GM11168 (cell line): ENCODE results near the gene C3orf85.
"Not testable (repeated sequence)": the region's sequence is repeated elsewhere in the genome, so short reads cannot be mapped to it uniquely, and the experiment has no call there.

Experiments
- in situ Hi-C: fragments of 300-500 bp; cut with MboI; formaldehyde crosslinking; loops from one replicate; pipeline ENCODE4 v1.12.0; 2022; ENCODE audit warnings: low sequenced_read_pairs; ENCODE audit not compliant: unreplicated experiment

Gene C3orf85, protein sequence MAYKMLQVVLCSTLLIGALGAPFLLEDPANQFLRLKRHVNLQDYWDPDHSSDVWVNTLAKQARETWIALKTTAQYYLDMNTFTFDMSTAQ

DNA sequence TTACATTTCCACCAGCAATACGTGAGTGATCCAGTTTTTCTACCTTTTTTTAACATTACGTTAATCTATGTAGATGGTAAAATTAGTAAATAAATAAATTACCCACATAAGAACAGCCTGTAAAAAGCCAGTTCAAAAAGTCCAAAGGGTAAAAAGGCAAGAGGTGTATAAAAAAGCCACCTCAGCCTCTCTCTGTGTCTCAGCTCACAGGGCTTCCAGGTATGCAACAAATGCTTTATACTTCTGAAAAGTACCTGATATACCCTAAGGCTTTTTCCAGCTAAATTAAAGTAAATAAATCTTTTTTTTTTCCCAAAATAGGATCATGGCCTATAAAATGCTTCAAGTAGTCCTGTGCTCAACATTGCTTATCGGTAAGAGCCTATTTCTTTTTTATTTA lies at the start of gene C3orf85:
TSS of gene C3orf85 (plus strand) at position 197 of the 400 bp plus-strand sequence. CDS start at position 326, 129 bp downstream.
- in situ Hi-C loops: no loop called here

DNA sequence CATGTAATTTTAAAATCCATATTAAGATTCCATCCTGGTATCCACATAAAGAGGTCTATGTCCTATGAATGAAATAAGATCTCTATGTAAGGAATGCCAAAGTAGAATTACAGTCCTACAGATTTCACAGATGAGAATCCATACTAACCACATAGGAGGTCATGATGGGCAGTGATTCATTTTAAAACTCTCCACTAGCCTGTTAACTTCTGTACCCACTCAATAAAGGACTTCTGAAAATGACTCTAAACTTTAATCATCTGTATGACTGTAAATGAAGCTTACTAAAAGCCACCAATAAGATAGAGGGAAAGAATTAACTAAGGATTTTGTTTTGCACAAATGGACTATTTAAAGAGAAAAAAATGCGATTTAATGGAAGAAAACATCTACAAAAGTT lies 47.3 kb upstream of the C3orf85 start:
- in situ Hi-C loops: loop anchor here (10.0 kb wide), 1 partner anchor 64 kb away; no protein-coding TSS in a partner anchor

DNA sequence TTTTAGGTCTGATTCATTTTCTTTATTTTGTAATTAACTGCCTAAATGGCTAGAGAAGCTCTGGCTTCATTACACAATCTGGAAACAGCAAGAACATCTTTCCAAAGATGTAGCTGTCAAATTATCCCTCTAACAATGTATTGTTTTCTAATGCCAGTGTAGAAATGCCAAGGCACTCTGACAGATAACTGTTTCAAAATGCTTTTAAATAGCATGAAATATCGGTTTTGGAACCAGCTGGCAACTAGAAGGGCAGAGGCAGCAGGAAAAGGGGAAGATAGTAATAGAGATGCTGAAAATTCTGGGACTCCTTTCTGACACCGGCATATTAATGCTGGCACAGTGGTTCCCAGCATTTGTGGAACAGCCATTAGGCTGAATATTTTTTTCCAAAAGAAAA lies 44.7 kb upstream of the C3orf85 start:
- in situ Hi-C loops: no loop called here

DNA sequence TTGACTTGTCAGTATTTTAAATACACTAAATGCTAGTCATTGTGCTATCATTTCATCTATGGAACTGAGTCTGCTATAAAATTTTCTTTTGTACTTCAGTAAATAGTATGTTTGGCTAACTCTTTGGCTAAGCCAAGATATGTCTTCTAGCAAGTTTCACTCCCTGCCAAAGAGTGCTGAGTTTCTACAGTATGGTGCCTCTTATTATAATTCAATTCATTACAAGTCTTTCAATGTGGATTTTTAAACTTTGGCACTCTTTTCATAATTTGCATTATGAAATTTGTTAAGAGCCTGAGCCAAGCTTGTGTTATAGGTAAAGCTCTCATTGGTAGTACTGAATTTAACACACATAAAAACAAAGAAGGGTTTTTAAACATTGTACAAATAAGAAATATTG lies 43.0 kb upstream of the C3orf85 start:
- in situ Hi-C loops: no loop called here

DNA sequence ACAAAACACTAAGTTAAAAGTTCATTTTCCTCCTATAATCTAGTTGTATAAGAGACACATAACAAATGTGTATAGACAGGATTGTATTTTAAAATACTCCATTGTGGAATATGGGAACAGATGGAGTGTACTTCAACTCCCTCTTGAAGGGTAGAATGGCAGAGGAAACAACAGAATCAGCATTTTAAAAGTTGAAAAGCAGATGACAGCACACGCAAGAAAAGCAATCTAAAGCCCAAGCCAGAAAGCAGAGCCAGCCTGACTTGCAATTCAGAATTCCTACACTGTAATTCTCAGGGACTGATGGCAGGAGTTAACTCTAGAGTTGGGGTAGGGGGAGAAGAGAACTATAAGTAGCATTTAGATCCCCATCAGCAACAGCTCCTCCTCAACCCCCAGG lies 41.4 kb upstream of the C3orf85 start:
- in situ Hi-C loops: no loop called here

DNA sequence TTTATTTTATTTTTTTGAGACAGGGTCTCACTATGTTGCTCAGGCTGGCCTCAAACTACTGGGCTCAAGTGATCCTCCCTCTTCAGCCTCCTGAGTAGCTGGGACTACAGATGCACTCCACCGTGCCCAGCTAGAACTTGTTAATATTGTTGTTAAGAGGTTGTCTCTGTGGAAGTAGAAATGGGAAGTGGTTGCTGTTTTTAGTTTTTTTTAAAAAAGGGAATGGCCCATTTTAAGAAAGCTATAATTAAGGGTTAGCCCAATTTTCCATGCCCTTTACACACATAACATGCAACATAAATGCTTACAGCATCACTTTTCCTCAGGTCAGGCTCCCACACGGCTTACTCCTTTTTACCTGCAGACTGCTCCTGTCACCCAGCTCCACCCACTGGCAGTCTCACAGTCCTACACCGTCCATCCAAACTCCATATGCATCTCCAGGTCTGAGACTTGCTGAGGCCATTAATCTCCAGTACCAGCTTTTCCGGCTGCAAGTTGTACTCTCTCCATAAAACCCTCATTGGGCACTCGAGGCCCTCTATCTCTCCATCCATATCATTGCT lies 38.4 kb upstream of the C3orf85 start:
- in situ Hi-C loops: no loop called here

DNA sequence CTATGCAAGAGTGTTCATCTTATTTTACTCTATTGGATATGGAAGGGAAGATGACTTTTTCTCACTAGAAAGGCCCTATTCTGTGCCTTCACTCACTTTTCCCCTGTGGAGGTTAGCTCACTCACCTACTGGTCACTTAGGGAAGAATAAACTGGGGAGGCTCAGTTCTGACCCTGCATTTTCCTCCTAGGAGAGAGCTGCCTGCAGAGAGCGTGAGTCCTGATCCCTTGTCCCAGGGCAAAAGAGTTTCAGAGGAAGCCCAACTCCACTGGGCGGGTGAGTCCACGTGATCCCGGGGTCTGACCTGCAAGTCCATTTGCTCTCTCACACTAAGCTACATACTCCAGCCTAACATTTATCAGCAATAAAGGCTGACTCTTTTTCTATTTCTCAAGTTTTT lies 26.9 kb upstream of the C3orf85 start:
- in situ Hi-C loops: no loop called here

DNA sequence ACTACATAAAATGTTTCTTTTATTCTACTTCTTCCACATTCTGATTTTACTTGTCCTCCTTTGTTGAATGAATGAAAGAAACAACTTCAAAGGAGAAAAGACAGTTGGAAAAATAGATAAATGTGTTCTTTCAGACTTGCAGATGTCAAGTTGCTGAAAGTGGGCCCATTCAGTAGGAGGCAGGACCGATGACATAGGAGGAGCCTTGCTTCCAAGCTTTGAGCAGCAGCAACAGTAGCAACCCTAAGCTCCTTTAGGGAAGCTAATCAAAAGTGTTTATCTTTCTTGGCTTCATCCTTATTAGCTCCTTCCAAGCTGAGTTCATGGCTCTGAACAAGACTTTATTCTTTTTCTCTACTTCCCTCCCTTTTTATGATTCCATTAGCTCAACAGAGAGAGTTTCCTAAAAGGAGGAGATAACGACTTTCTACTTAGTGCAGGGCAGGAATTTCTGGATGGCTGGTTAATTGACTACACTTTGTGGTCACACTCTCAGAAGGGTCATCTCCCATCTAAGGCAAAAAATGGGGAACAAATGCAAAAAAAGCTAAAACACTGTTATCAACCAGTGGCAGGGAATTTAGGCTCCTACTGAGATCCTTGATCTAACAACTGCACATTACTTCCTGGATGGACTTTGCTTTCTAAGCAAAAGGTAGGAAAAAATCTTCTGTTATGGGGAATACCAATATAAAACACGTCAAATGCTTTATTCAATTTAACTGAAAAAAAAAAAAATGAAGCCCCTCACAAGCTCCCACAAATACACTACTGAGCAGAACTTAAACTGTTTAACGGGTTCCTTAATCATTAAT lies 23.4 kb upstream of the C3orf85 start:
- in situ Hi-C loops: no loop called here

DNA sequence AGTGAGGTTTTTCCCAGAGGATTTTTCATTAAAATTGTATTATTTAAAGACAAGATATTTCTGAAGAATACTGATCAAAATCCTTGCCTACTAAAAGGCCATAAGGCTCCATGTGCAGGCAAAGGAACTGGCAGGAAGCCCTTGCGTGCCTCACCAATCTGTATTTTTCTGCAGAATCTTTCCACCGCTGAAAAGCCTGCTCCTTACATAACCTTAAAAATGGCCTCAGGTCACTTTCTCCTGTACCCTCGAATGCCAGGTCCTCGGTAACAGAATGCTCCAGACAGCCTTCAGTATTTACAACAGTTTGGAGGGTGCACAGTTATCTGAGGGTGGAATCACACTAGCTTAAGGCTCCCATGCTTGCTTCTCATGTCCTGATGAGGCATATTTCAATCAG lies 21.8 kb upstream of the C3orf85 start:
- in situ Hi-C loops: no loop called here

DNA sequence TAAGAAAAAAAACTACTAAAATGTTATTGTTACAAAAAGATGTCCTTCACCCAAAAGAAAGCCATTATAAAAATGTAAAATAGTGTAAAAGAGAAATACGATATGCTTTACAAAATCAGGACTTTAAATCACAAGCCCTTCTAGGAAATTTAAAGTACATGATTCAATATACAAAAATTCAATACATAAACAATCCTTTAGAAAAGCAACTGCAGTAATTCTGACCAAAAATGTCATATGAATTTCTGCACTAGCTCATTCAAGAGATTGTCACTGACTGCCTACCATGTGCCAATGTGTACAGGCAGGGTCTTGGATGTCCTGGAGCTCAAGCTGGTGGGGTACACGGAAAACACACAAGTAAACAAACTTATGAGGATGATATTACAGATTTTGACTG lies 21.1 kb upstream of the C3orf85 start:
- in situ Hi-C loops: no loop called here

DNA sequence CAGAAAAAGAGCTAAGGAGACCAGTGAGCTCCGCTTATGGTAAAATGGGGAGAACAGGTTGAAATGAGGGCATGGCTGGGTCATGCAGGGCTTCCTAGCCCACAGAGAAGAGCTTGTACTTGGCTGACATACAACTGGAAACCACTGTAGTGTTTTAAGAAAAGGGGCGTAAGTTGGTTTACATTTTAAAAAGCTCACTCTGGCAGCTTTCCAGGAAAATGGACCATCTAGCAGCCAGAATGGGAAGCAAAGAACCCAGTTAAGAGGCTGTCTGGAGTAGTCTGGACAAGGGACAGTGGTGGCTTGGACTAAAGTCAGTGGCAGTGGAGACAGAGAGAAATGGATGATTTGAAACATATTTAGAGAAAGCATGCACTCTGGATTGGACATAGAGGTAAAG lies 20.5 kb upstream of the C3orf85 start:
- in situ Hi-C loops: no loop called here

DNA sequence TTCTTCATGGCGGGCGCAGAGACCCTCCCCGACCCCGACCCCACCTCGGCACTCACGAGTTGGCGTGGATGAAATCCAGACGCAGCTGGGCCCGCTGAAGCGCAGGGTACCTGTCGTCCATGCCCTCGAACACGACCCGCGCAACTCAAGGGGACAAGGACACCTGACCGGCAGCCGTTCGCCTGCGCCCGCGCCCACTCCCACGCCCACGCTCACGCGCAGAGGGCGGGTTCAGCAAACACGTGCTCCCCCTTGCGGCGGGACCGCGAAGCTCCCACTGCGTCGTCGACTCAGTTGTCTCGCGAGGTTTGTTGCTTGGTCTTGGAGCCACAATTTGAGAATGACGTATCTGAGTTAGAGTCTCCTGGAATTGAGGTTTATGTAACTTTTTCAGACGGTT lies 18.6 kb upstream of the C3orf85 start, which contains the start of gene MORC1:
TSS of gene MORC1 (minus strand) at position 196 of the 400 bp plus-strand sequence. CDS start at position 121, 75 bp downstream.
- in situ Hi-C loops: no loop called here

DNA sequence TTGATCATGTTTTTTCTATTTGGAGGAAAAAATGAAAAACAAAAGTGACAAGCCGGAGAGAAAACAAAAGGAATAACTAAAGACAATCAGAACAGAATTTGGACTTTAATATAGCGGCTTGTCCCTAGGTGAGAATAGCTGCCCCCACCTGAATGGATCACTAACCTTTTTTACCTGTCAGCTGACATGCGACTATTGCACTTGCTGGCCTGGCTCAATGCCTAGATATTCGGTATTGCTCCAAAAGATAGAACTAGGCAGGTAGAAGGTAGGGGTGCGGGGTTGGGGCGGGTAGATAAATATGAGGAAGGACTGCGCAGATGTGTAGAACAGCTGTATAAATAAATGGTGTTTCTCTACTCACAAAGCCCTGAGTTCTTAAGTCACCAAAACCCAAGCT lies 17.9 kb upstream of the C3orf85 start:
- in situ Hi-C loops: no loop called here

DNA sequence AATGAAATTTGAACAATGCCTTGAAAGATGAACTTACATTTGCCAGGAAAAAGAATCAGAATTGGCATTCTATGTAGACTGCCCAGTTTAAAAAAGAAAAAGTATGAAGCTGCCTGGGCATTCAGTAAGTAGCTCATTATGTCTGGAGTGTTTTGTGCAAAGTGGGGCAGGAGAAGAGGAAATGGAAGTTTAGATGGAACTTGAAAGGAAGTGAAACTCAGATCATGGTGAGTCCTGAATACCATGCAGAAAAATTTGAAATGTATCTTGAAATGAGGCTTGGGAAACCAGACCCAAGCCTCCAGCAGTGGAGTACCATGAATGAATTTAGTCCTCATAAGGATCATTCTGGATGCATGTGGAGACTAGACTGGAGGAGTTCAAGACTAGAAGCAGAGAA lies 13.8 kb upstream of the C3orf85 start:
- in situ Hi-C loops: no loop called here

DNA sequence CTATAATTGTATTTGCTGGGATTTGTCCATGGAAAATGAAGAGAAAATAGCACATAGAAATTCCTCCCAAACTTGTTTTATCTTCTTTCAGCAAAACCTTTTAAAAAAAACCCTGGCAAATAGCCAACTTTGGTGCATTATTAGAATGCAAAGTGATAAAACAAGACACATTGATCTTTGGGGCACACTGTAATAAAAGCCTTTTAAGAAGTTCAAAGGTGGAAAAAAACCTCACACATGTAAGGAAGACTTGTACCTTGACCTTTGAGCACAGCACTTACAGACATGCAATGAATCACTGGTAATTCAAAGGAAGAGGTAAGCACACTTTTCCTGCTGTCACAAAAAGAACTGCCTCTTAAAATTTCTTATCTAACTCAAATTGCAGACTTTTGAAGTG lies 10.6 kb upstream of the C3orf85 start:
- in situ Hi-C loops: no loop called here

DNA sequence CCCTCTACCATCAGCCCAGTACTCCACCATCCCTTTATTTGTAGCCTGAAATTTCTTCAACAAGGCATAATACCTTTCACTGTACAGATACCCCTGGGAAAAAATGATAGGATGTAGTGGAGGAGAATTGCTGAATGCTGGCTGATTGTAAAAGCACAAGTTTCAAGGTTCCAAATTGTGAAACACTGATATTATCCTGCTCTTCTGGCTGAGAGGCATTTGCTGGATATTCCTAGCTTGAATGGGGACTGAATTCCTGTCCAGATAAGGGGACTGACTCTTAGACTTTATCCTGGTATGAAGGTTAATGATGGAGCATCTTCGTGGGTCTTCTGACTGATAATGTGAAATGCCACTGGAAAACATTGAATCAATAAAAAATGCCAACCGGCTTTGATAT lies 9.0 kb upstream of the C3orf85 start:
- in situ Hi-C loops: no loop called here

DNA sequence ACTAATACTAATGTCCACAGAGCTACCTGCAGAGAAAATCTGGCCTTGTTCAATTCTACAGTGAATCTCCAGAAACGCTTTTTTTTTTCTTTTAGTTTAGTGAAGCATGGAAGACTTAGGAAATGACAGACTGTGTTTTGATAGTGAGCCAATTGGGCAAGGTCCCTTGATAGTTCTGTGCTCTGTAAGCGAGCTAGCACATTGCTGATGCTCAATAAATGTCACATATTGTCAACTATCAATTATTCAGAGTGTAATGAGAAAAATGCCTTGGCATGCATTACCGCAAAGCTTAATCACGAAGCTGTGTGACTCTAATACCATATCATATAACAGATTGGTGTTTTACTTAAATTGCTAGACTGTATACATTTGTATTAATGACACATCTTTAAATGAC lies 5.2 kb upstream of the C3orf85 start:
- in situ Hi-C loops: no loop called here

DNA sequence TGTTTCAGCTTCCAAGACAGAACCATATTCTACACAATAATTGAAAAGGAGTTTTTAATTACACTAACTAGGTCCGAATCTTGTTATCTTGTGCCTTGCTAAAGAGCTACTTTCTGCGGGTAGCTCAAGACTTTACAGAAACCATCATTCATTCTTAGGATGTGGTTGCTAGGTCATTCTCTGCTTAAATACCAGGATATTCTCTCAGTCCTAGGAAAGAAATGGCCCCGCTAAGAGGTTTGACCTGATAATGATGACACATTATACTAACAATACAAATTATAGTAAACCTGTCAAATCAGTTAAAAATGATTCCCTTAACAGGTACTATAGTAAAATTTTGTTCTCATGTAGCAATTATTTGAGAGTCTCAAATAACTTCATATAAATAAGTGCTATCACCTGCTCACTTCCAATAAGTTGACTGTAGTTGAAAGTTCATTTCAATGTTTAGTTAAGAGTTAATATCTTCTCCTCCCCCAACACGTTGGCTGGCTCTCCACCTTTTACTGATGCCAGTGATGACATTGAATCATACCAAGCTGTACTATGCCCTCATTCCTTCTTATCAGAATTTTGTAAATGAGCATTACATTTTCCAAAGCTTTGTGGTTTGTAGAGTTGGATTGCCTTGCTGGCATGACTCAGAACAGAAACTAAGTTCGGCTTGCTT lies 3.6 kb upstream of the C3orf85 start:
- in situ Hi-C loops: no loop called here

DNA sequence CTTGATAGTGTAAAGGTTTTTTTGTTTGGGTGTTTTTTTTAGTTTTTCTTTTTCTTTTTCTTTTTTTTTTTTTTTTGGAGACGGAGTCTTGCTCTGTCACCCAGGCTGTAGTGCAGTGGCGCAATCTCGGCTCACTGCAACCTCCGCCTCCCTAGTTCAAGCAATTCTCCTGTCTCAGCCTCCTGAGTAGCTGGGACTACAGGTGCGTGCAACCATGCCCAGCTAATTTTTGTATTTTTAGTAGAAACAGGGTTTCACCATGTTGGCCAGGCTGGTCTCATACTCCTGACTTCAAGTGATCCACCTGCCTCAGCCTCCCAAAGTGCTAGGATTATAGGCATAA lies 3.1 kb upstream of the C3orf85 start:
- in situ Hi-C loops: not testable (repeated sequence)

DNA sequence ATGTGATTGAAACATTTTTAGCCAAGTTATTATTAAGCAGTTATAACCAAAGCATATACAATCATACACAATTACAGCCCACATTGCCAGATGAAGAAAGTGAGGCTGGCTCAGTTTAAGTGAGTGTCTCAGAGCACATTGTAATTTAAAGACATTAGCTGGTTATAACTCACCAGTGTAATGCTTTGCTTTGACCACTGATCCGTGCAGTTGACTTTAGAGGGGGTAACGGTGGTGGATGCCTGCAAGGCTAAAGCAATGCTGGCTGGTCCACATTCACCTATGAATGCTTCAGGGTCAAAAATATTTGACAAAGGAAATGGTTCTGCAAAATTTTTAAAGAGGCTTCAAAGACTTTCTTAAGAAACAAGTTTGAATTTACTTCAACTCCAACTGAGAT lies 1.2 kb downstream of the C3orf85 start:
- in situ Hi-C loops: no loop called here

DNA sequence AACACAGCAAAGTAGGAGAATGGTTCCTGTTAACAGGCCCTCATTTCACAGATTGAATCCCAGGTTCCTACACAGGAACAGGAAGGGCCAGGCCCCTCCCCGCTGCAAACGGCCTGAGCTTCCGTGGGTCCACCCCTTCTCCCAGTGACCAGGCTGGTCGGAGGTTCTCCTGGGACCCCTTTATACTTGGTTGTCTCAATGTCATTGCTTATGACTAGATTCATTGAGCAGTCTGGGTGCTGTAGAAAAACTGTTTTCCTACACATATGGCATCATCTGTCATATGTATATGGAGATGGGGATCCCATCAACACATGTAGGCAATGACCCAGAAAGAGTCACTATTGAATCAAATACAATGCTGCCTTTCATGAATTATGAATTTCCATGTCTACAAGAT lies 3.8 kb downstream of the C3orf85 start:
- in situ Hi-C loops: no loop called here
